Panc1 (cell line): Measurements from ENCODE around the gene CDH19. TPM values are rescaled to one million over a fixed set of nuclear protein-coding genes. Genes with fewer than 3 reads are reported as not detected.

Source experiments
- ATAC-seq: fragments of 200-7000 bp; cut with Tn5 transposase; 2 replicates; pipeline ENCODE4 v1.9.1; 2020; ENCODE audit warnings: mild to moderate bottlenecking, moderate library complexity
- BruUV-seq: library from RNA; stranded (reverse); fragments of 400-500 nt; replicated peaks from 2 replicates; lab custom pipeline; 2021; lab: Mats Ljungman, UMichigan
- CTCF ChIA-PET: fragments of 300-600 bp; sonication (Branson Sonifier 250); formaldehyde crosslinking; loops from one replicate; lab custom pipeline; 2022; ENCODE audit warnings: antibody characterized with exemption; lab: Charles Lee
- POLR2A ChIA-PET: fragments of 300-600 bp; sonication (Branson Sonifier 250); formaldehyde crosslinking; loops from one replicate; lab custom pipeline; 2022; ENCODE audit warnings: antibody characterized with exemption; lab: Charles Lee
- DNase-seq: peaks from one replicate; pipeline ENCODE4 v3.0.0-alpha.2; 2010; ENCODE audit warnings: low read depth, low spot score
- H3K27ac ChIP-seq: 2 replicates; pipeline ENCODE4 v1.5.1; 2011; ENCODE audit warnings: mild to moderate bottlenecking, low read length, inconsistent platforms
- H3K27me3 ChIP-seq: fragments of 200-500 bp; sonication (Bioruptor generic); 2 replicates; pipeline ENCODE4 v1.6.0; 2014; ENCODE audit warnings: low read length, inconsistent platforms; ENCODE audit not compliant: control insufficient read depth, insufficient read depth
- H3K36me3 ChIP-seq: fragments of 200-500 bp; sonication (Bioruptor generic); 2 replicates; pipeline ENCODE4 v1.5.1; 2014; ENCODE audit warnings: inconsistent platforms, mild to moderate bottlenecking, low read length, moderate library complexity; ENCODE audit not compliant: control insufficient read depth, insufficient read depth
- H3K4me1 ChIP-seq: 2 replicates; pipeline ENCODE4 v1.5.1; 2011; ENCODE audit warnings: inconsistent platforms, mild to moderate bottlenecking, low read length, moderate library complexity; ENCODE audit not compliant: control insufficient read depth, insufficient read depth
- H3K4me3 ChIP-seq, 2 experiments: 2 replicates each; pipeline ENCODE4 v1.5.1; 2011 to 2012; ENCODE audit warnings: low read depth in 2 of 2, low read length in 2 of 2, mild to moderate bottlenecking in 2 of 2, inconsistent platforms in 1 of 2, moderate library complexity in 1 of 2
- H3K9me3 ChIP-seq: fragments of 200-500 bp; sonication (Bioruptor generic); 2 replicates; pipeline ENCODE4 v1.5.1; 2014; ENCODE audit warnings: low read depth, mild to moderate bottlenecking, inconsistent platforms, low read length, moderate library complexity; ENCODE audit not compliant: control insufficient read depth, insufficient read depth
- POLR2AphosphoS5 ChIP-seq: IDR thresholded peaks from 2 replicates; pipeline ENCODE4 v1.6.1; 2012; ENCODE audit warnings: mild to moderate bottlenecking, low read depth, low read length, moderate library complexity
- REST ChIP-seq, 2 experiments: IDR thresholded peaks; 2 replicates each; pipeline ENCODE4 v1.6.1; 2011 to 2012; ENCODE audit warnings: low read depth in 2 of 2, control low read depth in 1 of 2, low read length in 1 of 2, mild to moderate bottlenecking in 1 of 2, moderate library complexity in 1 of 2; ENCODE audit not compliant: insufficient read depth in 1 of 2
- SIN3A ChIP-seq: IDR thresholded peaks from 2 replicates; pipeline ENCODE4 v1.6.1; 2012; ENCODE audit warnings: low read depth, mild to moderate bottlenecking, low read length, moderate library complexity, borderline replicate concordance; ENCODE audit not compliant: insufficient read depth
- TCF7L2 ChIP-seq: IDR thresholded peaks from 2 replicates; pipeline ENCODE4 v1.6.1; 2011; ENCODE audit warnings: mild to moderate bottlenecking, low read depth, low read length, inconsistent platforms
- in situ Hi-C: cut with HindIII; loops from 2 replicates; pipeline ENCODE4 v1.10.0; 2016; ENCODE audit warnings: low sequenced_read_pairs, low pct_unique_long_range_greater_than_20kb
- intact Hi-C: fragments of 100-400 bp; cut with micrococcal nuclease; formaldehyde crosslinking; loops from one replicate; pipeline ENCODE4 v1.10.0; 2022; ENCODE audit not compliant: unreplicated experiment
- total RNA-seq: library from RNA; stranded (reverse); gene quantifications from one replicate; pipeline ENCODE4 v1.2.1, GENCODE V29; 2021; ENCODE audit not compliant: unreplicated experiment
- TF ChIP-seq, protein P1 (sequence below): fragments of 450-650 bp; IDR thresholded peaks from 2 replicates; pipeline ENCODE4 v1.5.1; 2017; ENCODE audit warnings: mild to moderate bottlenecking

Gene CDH19
- total RNA-seq, 1 experiment from 2014 or later: not detected

DNA sequence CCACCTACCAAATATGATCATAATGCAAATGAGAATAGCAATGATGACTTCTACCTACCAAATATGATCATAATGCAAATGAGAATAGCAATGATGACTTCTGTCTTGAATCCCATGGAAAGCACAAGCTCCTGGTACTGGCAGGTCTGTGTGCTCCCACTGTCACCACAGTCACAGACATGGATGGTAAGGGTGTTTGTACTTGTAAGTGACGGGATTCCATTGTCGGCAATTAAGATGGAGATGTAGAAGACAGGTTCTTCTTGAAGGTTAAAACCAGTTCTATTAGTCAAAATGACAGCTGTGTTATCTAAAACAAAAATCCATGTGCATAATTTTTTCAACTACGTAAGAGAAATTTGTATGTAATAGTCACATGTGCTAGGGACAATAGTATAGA lies 95.0 kb downstream of the CDH19 start:
- BruUV-seq: no TSS peak
- TF ChIP-seq, protein P1, sequence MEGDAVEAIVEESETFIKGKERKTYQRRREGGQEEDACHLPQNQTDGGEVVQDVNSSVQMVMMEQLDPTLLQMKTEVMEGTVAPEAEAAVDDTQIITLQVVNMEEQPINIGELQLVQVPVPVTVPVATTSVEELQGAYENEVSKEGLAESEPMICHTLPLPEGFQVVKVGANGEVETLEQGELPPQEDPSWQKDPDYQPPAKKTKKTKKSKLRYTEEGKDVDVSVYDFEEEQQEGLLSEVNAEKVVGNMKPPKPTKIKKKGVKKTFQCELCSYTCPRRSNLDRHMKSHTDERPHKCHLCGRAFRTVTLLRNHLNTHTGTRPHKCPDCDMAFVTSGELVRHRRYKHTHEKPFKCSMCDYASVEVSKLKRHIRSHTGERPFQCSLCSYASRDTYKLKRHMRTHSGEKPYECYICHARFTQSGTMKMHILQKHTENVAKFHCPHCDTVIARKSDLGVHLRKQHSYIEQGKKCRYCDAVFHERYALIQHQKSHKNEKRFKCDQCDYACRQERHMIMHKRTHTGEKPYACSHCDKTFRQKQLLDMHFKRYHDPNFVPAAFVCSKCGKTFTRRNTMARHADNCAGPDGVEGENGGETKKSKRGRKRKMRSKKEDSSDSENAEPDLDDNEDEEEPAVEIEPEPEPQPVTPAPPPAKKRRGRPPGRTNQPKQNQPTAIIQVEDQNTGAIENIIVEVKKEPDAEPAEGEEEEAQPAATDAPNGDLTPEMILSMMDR: no peak
- TF ChIP-seq TCF7L2 (no peak), REST (IDR thresholded peaks at IDR 0.05; ENCODE audit: insufficient read depth in 1 of 2, low read depth in 2 of 2, low read length in 1 of 2) (no peak), SIN3A (no peak), POLR2AphosphoS5 (no peak)
- H3K4me1 ChIP-seq: no peaks in the 10 kb centered on the region; the same call in 1 of the 2 replicates
- no peak overlapping the region for H3K27ac ChIP-seq
- CTCF ChIA-PET: no interaction called here
- ATAC-seq (no peak), DNase-seq (no peak)
- H3K27me3 ChIP-seq: no peaks in the 10 kb centered on the region
- POLR2A ChIA-PET: no interaction called here
- intact Hi-C loops (no loop called here), in situ Hi-C loops (no loop called here)
- H3K9me3 ChIP-seq: no peaks in the 10 kb centered on the region
- H3K36me3 ChIP-seq: no peaks in the 10 kb centered on the region
- H3K4me3 ChIP-seq: no peak overlapping the region

DNA sequence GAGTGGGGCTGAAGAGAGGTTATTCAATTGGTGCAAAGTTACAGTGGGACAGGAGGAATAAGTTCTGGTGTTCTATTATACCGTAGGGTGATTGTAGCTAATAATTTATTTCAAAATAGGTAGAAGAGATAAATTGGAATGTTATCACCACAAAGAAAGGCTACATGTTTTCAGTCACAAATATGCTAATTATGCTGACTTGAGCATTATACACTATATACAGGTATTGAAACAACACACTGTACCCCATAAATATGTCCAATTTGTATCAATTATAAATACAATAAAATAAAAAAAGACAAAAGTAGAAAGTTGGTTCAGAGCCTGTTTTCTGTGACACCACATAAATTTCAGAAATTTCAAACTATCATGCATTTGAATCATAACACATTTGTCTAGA lies 97.7 kb downstream of the CDH19 start:
- no TSS peak for BruUV-seq
- TF ChIP-seq TCF7L2 (no peak), POLR2AphosphoS5 (no peak), SIN3A (no peak), REST (IDR thresholded peaks at IDR 0.05; ENCODE audit: insufficient read depth in 1 of 2, low read depth in 2 of 2, low read length in 1 of 2) (no peak)
- TF ChIP-seq, protein P1: no peak
- H3K36me3 ChIP-seq: no peaks in the 10 kb centered on the region
- H3K27me3 ChIP-seq: no peaks in the 10 kb centered on the region
- no peak overlapping the region for H3K27ac ChIP-seq
- intact Hi-C loops: no loop called here
- DNase-seq (no peak), ATAC-seq (no peak)
- in situ Hi-C loops: no loop called here
- ChIA-PET POLR2A (no interaction called here), CTCF (no interaction called here)
- no peaks in the 10 kb centered on the region for H3K9me3 ChIP-seq
- H3K4me3 ChIP-seq: no peak overlapping the region
- no peaks in the 10 kb centered on the region for H3K4me1 ChIP-seq
